Astrocyte of the spinal cord (primary cell): ENCODE measurements around the gene CDHR5.

ENCODE experiments used
- DNase-seq: peaks from one replicate; pipeline ENCODE4 v3.0.0; 2011; ENCODE audit warnings: low read depth, low spot score
- H3K4me3 ChIP-seq: 2 replicates; pipeline ENCODE4 v1.5.1; 2011; ENCODE audit warnings: low read depth, mild to moderate bottlenecking, low read length, moderate library complexity
- CTCF ChIP-seq: IDR thresholded peaks from 2 replicates; pipeline ENCODE4 v1.5.1; 2012; ENCODE audit warnings: low read depth, mild to moderate bottlenecking, low read length, inconsistent platforms
- in situ Hi-C: cut with HindIII; loops from 2 replicates; pipeline ENCODE4 v1.10.0; 2017; ENCODE audit warnings: low sequenced_read_pairs

Gene CDHR5

GRCh38 chr11:609341-609811 lies 15.4 kb downstream of the CDHR5 start:
- TF ChIP-seq CTCF = no peak
- in situ Hi-C loops = no loop called here
- no peak for DNase-seq
- no peak overlapping the region for H3K4me3 ChIP-seq

- no peak for TF ChIP-seq CTCF
- in situ Hi-C loops = no loop called here
- DNase-seq = no peak
- no peak overlapping the region for H3K4me3 ChIP-seq
Measured at GRCh38 chr11:608791-609251, 15.9 kb downstream of the CDHR5 start.

- TF ChIP-seq CTCF = no peak
- in situ Hi-C loops = no loop called here
- no peak overlapping the region for H3K4me3 ChIP-seq
- DNase-seq = no peak
Measured at GRCh38 chr11:607971-608659, 16.6 kb downstream of the CDHR5 start.

- no peak overlapping the region for H3K4me3 ChIP-seq
- no peak for DNase-seq
- in situ Hi-C loops = no loop called here
- no peak for TF ChIP-seq CTCF
Measured at GRCh38 chr11:607020-607780, 17.6 kb downstream of the CDHR5 start.

GRCh38 chr11:606245-606644 lies 18.5 kb downstream of the CDHR5 start:
- no peak overlapping the region for H3K4me3 ChIP-seq
- TF ChIP-seq CTCF = no peak
- in situ Hi-C loops = no loop called here
- peak; percentile 45 for DNase-seq

- no peak for DNase-seq
- in situ Hi-C loops = no loop called here
- TF ChIP-seq CTCF = no peak
- no peak overlapping the region for H3K4me3 ChIP-seq
Measured at GRCh38 chr11:605286-606129, 19.2 kb downstream of the CDHR5 start.
